GM21367 (cell line): ENCODE results near the gene RSPH9.

Experiments
- ATAC-seq: cut with Tn5 transposase; IDR thresholded peaks from one replicate; pipeline ENCODE4 v1.9.1; 2021; ENCODE audit not compliant: unreplicated experiment

Gene RSPH9

GRCh38 chr6:43644940-43645612 lies at the start of gene RSPH9:
Gene RSPH9 (plus strand): TSS chr6:43645036. CDS start chr6:43645099, 63 bp downstream.
- no peak for ATAC-seq

- no peak for ATAC-seq
Observed at GRCh38 chr6:43600595-43600994, 44.2 kb upstream of the RSPH9 start.

GRCh38 chr6:43604174-43604573 lies 40.7 kb upstream of the RSPH9 start:
- ATAC-seq: no peak

GRCh38 chr6:43606019-43606418 lies 38.8 kb upstream of the RSPH9 start:
- no peak for ATAC-seq

- ATAC-seq: no peak
Observed at GRCh38 chr6:43608310-43608763, 36.5 kb upstream of the RSPH9 start.

- ATAC-seq: no peak
Observed at GRCh38 chr6:43608807-43609206, 36.0 kb upstream of the RSPH9 start.

- ATAC-seq: no peak
Observed at GRCh38 chr6:43609402-43609801, 35.4 kb upstream of the RSPH9 start.

GRCh38 chr6:43610431-43610830 lies 34.4 kb upstream of the RSPH9 start:
- no peak for ATAC-seq

GRCh38 chr6:43613721-43614395 lies 31.0 kb upstream of the RSPH9 start:
- ATAC-seq: no peak

GRCh38 chr6:43614396-43614730 lies 30.5 kb upstream of the RSPH9 start:
- no peak for ATAC-seq

- ATAC-seq: no peak
Observed at GRCh38 chr6:43616725-43617472, 27.9 kb upstream of the RSPH9 start.

- ATAC-seq: no peak
Observed at GRCh38 chr6:43621078-43621835, 23.6 kb upstream of the RSPH9 start.

- no peak for ATAC-seq
Observed at GRCh38 chr6:43621836-43622180, 23.0 kb upstream of the RSPH9 start.

- ATAC-seq: no peak
Observed at GRCh38 chr6:43622541-43622940, 22.3 kb upstream of the RSPH9 start.

GRCh38 chr6:43623880-43624785 lies 20.7 kb upstream of the RSPH9 start:
- ATAC-seq: no peak

- ATAC-seq: no peak
Observed at GRCh38 chr6:43624786-43625288, 20.0 kb upstream of the RSPH9 start.

- ATAC-seq: no peak
Observed at GRCh38 chr6:43625393-43625992, 19.3 kb upstream of the RSPH9 start.

- ATAC-seq: no peak
Observed at GRCh38 chr6:43627008-43627825, 17.6 kb upstream of the RSPH9 start.
